DMS79 (cell line): ENCODE data around the gene SLC25A26.

Experiments
- DNase-seq: peaks from one replicate; lab custom pipeline; 2025; lab: John Stamatoyannopoulos, UW

SLC25A26 gene

DNA sequence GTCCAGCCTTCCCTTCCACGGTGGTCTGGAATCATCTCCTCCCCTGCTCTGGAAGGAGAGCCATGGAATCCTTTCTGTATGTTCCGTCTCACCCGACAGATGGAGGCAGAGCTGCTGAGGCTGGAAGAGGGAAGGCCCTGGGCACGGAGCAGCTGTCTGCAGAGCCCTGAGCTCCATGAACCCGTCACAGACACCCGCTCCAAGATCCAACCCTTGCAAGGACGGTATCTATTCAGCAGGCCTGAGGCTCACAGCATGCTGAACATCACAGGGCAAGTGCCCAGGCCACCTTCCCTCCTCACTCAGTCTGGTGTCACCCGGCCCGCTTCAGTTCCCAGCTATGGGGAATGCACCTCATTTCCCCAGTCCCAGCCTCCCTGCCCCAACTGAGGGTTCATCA is 176.1 kb downstream of the SLC25A26 start:
- no peak for DNase-seq

DNA sequence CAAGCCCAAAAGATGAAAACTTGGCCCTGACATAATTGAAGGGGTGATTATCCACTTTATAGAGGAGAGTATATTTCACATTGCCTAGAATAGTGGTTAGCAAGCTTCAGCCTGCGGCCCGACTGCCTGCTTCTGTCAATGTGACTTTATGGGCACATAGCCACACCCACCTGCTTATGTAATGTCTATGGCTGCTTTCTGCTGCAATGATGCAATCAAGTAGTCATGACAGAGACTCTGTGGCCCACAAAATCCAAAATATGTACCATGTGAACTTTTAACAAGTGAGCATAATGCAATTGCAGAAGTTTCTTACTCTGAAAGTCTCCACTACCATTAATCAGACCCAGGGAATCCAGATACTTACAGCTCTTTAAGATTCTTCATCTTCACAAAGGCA is 176.9 kb downstream of the SLC25A26 start:
- no peak for DNase-seq

DNA sequence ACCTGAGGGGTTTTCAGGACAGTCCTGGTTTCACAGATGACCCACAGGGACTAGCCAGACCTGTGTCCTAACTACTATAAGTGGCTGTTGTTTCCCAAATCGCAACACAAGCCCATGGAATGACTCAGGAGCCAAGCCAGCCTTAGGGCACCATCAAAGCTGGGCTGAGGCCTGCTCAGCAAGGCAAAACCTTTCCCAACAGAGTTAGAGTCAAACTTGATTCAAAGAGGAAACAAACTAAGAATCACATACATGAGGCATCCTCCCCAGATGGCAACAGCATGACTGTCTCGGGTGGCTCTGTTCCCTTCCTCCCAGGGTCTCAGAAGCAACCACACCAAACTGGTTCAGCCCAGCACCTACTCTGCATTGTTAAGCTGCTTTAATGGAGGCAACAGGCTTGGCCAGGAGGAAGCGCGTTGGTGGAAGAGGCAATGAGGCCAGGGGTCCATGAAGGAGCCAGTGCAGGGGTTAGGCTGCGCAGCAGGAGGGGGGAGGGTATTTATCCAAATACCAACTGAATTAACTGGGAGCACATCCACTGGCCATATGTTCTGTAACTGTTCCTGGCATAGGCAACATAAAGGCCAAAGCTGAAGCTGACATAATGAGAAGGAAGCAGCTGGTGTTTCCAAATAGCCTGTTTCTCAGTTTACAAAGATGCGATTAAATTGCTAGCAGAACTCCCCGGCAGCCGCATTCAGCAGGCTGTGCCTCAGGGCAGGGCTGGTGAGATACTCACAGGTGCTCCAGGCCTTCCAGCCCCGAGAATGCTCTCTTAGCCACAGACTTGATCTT is 177.6 kb downstream of the SLC25A26 start:
- no peak for DNase-seq

DNA sequence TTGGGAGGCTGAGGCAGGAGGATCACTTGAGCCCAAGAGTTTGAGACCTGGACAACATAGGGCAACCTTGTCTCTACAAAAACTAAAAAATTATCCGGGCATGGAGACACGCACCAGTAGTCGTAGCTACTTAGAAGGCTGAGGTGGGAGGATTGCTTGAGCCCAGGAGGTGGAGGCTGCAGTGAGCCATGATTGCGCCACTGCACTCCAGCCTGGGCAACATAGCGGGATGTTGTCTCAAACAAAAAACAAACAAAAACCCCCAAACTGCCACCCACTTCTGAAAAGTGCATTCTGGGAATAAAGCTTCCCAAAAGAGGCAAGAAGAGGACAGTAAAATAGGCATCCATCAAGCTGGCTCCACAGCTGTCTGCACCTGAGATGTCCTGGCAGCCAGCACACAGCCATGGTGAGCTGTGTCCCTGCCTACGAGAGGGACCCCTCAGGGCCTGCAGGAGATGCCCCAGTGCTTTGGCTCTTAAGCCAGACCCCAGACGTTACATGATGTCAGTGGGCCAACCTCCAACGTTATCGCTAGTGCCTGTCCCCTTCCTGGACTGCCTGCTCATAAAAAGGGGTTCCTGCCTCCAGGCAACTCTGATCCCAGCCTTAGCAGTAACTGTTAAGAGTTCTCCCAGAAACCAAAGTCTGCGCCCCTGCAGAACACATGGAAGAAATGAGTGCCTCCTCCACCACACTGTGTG is 178.9 kb downstream of the SLC25A26 start:
- no peak for DNase-seq

DNA sequence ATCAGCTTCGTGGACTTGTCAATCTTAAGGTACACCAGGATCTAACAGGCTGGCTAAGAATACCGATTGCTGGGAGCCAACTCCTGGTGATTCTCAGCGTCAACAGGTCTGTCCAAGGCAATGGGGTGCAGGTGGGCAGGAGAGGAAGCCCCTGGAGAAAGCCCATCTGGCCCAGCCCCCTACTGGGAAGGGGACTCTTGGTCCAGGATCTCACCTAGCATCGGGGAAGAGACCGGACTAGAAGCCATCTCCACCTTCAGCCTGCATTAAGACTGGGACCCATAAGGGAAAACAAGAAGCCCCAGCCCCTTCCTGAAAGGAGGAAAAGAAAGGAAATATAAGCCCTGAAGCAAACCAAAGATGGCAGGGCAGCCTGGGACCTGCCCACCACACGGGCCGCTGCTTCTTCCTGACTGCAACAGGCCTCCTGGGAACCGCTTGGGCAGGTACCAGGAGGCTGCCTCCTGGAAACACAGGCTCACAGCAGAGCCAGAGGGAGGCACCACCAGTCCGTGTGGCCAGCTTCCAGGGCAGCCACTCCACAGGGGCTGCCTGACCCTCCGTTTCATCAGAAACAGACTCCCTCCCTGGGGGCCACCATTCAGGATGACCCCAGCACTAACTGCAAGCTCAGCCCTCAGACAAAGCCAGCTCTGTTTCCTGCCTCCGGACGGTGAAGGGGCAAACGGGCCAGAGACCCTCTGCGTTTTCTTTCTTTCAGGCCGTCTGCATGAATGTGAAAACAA is 179.8 kb downstream of the SLC25A26 start:
- no peak for DNase-seq

DNA sequence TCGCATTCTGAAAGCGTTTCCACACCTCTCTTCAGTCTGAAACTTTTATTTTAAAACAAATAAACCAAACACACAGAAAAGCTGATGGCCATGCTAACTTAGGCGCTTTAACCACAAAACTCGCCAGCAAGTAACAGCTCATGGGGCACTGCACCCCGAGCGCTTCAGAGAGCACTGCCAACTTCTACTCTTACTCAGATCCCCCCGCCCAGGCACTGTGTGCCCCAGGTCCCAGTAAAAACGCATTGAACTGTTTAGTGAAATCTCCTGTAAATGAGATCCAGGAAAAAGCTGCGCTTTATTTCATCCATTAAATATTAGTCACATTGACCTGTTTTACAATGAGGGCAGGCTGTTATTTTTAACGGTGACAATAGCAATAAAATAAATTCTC is 180.4 kb downstream of the SLC25A26 start:
- DNase-seq: no peak

DNA sequence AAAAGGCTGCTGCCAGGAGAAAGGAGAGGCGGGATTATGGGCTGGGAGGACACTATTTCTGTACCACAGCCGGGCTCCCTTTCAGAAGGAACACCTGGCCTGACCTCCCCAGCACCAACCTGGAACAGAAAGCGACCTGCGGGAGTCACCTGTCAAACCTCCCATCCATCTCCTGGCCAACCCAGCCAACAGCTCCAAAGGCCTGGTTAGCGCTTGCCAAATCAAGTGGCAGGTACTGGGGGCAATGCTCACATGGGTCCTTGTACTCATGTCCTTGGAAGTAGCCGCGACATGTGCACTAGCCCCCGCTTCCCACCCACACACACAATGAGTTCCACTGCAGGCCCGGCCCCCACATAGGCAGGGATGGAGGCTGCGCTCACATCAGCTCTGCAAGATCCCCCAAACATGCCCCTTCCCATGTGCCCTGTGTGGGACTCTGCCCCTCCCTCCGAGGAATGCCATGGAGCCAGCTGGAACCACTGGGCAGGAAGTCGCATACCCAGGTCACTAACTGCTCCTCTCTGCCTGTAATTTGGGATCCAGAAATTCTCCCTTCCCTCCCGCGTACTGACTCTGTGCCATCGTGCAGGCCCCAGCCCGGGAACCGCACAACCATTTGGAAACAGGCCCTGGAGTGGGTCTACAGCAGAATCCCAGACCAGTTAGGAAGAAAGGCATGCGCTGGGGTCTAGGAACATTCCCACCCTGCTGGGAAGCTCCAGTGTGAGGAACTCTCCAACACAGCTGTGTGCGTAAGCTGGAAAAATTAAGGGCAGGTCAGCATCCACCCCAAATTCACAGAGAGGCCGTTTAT is 181.1 kb downstream of the SLC25A26 start:
- DNase-seq: no peak

DNA sequence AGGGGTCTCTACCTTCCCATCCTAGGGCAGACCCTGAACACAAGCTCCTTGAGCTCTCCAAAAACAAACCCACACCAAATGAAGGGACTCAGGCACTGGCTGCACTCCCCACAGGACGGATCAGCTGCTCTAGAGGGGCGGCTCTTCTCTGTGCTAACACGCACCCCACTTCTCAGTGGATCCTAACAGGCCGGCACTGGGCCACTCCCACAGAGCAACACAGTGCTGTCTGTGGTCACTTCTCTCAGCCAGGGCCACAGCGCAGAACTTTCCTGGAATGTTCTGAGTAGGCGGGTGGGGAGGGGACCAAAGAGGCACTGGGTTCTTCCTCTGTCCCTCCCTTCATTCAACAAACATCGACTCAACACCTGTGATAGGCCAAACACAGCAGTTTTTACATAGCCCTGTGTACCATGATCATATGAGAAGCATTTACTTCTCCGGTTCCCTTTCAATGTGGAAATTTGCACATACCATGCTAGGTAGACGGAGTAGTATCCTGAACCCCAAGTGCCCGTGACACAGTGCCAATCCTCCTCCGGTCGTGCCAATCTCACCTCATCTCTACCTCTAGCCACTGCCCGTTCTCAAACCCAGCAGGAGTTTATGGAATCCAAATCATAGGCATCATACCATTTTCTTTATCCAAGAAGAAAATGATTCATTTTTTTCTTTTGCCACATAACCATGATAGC is 181.9 kb downstream of the SLC25A26 start:
- DNase-seq: no peak

DNA sequence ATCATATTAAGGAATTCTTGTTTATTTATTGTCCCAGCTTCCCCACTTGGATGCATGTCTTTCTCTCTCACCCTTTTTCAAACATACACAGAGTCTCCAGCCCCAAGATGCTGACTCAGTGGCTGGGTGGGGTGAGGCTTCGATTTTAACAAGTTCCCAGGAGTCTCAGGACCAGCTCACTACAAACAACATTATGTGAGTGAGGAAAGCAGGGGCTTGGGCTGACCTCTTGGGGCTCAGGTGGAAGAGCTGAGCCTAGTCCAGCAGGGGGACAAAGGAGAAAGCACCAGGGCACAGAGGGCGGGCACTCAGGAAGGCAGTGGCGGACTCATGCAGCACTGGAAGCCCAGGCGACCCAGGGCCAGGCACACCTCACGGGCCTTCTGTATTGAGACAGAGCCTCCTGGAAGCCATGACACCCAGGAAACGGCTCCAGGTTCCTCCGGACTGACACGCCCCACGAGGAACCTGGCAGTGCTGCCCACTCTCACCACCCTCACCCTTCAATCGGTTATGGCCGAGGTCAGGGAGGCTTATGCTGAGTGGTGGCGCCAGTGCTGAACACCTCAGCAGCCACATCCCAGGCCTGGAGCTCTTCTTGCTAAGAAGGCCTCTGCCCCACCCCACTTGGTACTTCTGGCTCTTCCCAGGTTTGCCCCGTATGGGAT is 182.7 kb downstream of the SLC25A26 start:
- DNase-seq: no peak

DNA sequence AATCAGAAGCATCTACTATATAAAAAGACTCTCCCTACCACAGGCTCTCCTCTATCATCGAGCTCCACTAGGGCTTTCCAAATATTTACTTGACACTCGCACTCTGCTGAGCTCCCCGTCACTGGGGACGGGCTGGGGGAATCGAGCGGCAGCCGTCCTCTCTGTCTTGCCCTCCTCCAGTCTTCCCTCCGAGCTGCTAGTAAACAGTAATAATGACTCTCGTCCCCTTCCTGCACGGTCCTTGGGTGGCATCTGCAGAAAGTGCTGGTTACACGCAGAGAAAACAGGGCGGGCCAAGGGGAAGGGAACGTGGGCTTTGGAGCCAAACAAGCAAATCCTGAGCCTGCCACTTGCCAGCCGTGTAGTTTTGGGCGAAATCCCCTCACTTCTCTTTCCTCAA is 183.4 kb downstream of the SLC25A26 start:
- DNase-seq: no peak

DNA sequence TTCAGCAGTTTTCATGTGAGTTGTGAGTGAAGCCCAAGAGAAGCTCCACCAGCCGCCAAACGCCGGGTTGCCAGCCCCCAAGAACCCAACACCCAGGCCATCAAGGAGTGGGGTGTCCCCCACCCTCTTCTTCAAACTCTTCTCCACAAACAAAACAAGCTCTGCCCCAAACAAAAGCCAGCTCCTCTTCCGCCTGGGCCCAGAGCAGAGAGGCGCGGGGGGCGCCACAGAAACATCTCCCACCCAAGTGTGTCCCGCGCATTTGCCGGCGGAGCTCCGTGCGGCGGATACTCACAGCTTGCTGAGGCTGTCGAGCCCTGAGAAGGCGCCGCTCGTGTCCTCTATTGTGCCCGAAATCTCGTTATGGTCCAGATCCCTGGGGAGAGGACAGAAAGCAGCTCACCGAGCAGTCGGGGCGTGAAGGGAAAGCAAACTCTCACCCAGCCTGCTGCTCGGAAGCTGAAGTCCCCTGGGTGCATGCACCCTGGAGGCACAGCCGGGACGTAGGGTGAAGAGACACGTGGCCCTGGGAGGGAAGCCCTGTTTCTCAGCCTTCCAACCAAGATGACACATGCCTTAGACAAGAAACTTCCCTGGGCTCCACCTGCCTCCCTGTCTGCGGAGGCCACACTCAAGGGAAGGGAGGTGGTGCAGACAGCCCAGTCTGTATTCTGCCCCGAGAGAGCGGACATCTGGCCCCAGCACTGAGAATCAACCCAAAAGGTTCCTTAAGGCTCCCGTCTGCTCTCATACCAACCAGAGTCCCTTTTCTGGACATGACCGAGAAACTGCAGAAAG is 184.3 kb downstream of the SLC25A26 start:
- no peak for DNase-seq

DNA sequence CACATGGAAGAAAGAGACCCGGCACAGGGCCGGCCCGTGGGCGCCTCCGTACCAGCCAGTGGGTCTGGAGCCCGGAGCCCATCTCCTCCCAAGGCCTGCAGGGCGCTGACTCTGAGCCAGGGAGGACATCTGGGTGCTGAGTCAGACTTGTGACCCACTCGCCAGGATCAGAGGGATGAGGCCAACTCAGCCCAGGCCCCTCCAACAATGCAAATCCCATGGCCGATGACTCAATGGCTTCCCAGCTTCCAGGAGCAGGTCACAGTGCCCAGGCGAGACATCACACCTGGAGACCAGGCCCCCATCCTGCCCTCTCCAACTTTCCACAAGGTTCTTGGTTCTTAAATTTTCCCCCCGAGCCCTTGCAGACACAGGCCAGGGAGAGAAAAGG is 184.9 kb downstream of the SLC25A26 start:
- DNase-seq: no peak

DNA sequence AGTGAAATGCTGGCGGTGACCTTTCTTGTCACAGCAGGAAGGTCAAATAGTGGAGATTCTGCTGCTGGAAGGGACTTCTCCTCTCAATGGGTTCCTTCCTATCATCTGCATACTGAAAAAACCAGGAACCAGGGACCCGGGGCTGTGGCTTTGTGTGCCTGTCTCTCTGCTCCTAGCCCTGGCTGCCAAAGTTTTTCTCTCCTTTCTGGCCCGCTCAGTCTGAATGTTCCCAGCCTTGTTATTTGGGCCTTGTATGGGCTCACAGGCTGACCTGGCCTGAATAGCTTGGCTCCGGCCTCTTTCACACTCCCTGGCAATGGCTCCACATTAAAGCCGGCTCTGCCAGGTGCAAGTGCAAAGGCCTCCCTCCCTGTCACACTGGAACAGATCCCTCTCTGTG is 185.4 kb downstream of the SLC25A26 start:
- DNase-seq: no peak

DNA sequence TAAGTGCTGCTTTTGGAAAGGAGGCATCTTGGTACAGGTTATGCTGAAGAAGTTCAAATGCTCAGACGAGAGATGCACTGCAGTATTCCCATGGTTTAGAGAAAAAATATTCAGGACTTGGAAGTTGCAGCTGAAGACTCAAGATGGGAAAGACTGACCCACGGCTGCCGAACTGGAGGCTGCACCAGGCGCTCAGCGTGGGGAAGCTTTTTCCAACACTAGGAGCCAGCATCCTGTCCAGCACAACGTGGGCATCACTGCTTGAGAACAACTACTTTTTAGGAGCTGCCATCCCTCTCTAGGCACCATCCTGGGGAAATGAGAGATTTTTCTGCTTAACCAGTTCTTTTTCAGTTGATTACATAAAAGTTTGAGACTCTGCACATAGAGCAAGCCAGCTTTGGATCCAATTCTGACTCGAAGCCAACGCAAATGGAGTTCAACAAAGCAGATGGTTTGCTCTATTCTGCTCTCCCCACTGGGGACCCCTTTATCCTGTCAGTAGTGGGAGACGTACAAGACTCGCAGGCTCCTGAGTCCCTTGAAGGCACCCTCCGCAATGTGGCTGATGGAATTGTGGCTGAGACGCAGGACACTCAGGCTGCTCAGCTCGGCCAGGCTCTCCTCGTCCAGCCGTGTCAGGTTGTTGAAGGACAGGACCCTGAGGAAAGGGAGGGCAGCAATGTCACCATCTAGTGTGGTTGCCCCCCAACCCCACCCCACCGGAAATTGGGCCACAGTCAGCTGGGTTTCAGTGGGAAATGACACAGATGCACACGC is 186.2 kb downstream of the SLC25A26 start:
- DNase-seq: no peak

DNA sequence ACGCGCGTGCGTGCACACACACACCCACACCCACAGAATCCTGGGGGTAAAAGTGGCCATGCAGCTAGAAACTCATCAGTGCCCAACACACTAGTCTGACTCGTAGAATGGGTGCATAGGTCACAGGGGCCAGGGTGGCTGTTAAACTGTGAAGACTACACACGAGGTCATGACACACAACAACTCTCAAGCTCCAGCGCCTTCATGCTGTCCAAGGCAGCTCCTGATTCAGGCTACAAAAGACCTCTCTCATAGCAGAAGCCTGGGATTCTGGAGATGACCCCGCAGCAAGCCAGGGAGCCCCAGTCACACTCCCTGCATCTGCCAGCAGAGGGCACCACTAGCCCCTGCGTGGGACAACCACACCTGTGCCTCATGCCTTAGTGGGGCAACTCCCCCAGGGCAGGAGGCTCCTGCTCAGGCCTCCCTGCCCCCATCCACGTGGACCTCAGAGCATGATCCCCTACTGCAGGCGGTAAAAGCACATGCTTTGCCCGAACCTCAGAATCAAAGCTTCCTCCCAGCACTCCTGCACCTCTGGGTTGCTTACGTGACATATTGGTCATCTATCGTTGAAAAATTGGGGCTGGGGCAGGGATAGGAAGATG is 186.9 kb downstream of the SLC25A26 start:
- DNase-seq: no peak

DNA sequence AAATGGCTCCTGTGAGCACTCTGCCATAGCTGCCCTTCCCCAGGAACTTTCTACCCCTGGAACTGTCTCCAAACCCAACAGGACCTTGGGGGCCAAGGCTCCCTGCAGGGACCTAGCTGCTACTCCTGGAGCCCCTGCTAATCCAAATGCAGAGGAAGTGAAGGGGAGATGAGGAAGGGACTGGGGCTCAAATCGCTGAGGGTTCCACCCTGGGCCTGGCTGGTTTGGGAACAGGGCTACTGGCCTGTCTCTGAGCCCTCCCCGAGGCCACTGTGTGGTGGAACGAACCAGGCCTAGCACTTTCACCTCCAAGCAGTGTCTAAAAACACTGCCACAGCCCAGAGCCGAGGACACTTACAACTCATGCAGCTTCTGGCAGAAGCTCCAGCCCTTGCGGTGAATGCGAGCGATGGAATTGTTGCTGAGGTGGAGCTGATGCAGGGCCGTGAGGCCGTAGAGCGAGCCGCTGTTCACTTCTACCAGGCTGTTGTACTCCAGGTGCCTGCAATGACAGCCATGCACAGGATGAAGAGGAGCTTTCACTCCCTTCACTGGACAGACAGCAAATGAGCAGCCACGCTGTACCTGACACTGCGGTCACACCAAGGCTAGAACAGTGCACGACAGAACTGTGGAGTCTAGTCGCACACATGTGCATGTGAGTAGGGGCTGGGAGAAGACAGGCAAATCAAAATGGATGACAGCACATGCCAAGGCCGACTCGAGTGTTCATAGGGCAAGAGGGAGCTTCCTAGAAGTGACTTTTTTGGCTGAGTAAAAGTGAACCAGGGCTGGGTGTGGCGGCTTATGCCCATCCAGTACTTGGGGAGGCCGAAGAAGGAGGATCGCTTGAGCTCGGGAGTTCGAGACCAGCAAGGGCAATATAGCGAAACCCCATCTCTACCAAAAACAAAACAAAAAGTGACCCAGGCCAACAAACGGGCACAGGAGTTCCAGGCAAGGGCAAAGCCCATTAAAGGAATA is 189.3 kb downstream of the SLC25A26 start:
- no peak for DNase-seq

DNA sequence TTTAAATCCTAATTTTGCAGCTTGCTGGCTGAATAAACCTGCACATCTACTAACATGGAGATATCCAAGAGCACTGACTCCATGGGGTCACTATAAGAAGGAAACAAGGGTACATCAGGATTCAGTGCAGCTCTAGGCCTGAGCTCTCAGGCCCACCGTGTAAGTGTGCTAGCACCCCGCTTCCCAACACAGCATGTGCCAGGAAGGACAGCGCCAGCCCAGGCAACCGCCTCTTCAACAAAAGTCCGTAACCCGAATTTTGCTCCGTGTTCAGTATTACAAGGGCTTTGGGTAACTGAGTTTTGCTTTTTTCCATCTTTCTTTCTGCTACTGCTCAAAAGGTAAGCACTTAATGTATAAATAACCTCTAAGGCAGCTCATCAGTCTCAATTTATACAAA is 190.2 kb downstream of the SLC25A26 start:
- no peak for DNase-seq

DNA sequence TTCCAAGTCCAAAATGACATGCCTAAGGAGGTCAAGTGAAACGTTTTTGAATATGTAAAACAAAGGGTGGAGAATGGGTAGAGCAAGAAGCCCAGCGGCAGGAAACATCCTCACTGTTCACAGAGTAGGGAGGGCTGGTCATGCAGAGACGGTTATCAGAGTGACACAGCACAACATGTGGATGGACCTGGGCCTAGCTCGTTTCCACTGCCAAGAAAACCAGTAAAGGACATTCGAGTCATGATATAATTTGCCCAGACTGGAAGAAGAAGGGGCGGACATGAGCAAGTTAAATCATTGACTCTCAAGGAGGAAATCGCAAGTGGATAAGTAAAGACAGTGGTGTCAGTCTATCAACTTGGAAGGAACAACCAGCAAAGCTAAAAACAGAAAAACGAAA is 190.7 kb downstream of the SLC25A26 start:
- DNase-seq: no peak
